Adipocyte (in vitro differentiated cells): Measurements from ENCODE around the gene SLMAP.

ENCODE experiments used
- DNase-seq: peaks from one replicate; pipeline ENCODE4 v3.0.0-alpha.2; 2015; ENCODE audit warnings: low read depth
- H3K27me3 ChIP-seq: replicated peaks from 2 replicates; pipeline ENCODE4 v1.7.0; 2013; ENCODE audit warnings: mild to moderate bottlenecking, low read length, moderate library complexity; ENCODE audit not compliant: control insufficient read depth, insufficient read depth
- H3K36me3 ChIP-seq: 2 replicates; pipeline ENCODE4 v1.7.0; 2013; ENCODE audit warnings: low read length, mild to moderate bottlenecking, moderate library complexity; ENCODE audit not compliant: control insufficient read depth, insufficient read depth, severe bottlenecking
- H3K4me1 ChIP-seq: 2 replicates; pipeline ENCODE4 v1.7.0; 2013; ENCODE audit warnings: mild to moderate bottlenecking, low read length, moderate library complexity; ENCODE audit not compliant: control insufficient read depth, insufficient read depth
- H3K4me3 ChIP-seq: 2 replicates; pipeline ENCODE4 v1.7.0; 2013; ENCODE audit warnings: mild to moderate bottlenecking, low read length, moderate library complexity
- H3K9ac ChIP-seq: 2 replicates; pipeline ENCODE4 v1.7.0; 2013; ENCODE audit warnings: mild to moderate bottlenecking, low read length, moderate library complexity
- H3K9me3 ChIP-seq: 2 replicates; pipeline ENCODE4 v1.7.0; 2013; ENCODE audit warnings: mild to moderate bottlenecking, low read length, moderate library complexity; ENCODE audit not compliant: control insufficient read depth

SLMAP gene

GRCh38 chr3:57837686-57838085, 81.6 kb downstream of the SLMAP start:
- no peak overlapping the region for H3K4me3 ChIP-seq
- no peaks in the 10 kb centered on the region for H3K27me3 ChIP-seq
- H3K4me1 ChIP-seq: peaks cover 10% of the 10 kb centered on the region
- H3K36me3 ChIP-seq: peaks cover 4% of the 10 kb centered on the region
- no peak for DNase-seq
- no peaks in the 10 kb centered on the region for H3K9me3 ChIP-seq
- H3K9ac ChIP-seq: no peak overlapping the region

DNA sequence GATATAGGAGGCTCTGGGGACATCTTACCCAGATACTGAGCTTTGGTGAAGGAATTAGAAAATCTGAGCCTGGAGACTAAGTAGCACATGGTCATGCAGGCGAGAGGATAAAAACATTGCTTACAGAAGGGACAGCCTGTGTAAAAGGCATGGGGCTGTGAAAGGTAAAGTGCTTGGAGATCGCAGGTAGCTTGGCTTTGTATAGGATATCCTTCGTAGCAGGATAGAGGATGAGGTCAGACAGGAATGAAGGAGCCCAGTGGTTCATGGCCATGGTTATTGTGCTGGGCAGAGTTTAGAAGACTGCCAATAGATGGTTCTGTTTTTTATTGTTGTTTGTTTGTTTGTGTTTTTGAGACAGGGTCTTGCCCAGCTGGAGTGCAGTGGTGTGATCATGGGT, 82.5 kb downstream of the SLMAP start:
- Histone ChIP-seq H3K4me1 (peaks cover 10% of the 10 kb centered on the region), H3K9ac (no peak overlapping the region), H3K36me3 (no peaks in the 10 kb centered on the region), H3K4me3 (no peak overlapping the region), H3K27me3 (no peaks in the 10 kb centered on the region), H3K9me3 (no peaks in the 10 kb centered on the region)
- DNase-seq: no peak

DNA sequence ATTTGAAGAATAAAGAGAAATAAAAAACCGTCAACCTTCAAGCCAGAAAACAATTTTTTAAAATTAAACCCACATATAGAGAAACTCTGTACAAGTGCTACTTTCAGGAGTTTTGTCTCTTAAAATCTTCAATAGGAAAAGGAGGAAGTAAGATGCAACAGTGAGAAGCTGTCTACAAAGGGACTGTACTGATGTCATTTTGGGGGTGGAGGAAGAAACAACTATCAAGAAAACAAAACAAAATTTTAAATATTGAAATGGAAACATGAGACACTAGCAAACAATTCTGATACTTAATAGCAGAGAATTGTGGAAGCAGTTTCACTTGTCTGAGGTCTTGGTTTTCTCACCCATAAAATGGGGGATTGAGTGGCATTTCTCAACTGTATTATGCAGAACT, 84.4 kb downstream of the SLMAP start:
- H3K36me3 ChIP-seq: peaks cover 4% of the 10 kb centered on the region
- no peaks in the 10 kb centered on the region for H3K9me3 ChIP-seq
- no peaks in the 10 kb centered on the region for H3K27me3 ChIP-seq
- no peak overlapping the region for H3K4me3 ChIP-seq
- no peak overlapping the region for H3K9ac ChIP-seq
- peaks cover 10% of the 10 kb centered on the region for H3K4me1 ChIP-seq
- DNase-seq: no peak

DNA sequence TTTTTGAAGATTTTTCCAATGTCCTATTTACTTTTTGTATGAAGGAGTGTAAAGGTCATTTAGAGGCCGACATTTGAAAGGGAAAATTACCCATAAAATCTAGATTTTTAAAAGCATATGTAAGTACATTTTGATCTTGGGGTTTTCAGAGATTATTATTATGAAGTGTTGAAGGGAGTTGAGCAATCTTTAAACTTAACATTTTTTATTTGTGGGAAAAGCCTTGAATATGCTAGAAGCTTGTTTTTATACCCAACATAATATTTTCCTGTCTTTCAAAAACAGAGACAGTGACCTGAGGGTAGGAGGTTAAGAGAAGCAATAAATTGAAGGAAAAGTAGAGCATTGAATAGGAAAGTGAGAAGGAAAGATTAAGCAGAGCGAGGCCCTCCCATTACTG, 85.7 kb downstream of the SLMAP start:
- peaks cover 8% of the 10 kb centered on the region for H3K36me3 ChIP-seq
- H3K4me1 ChIP-seq: peaks cover 10% of the 10 kb centered on the region
- no peaks in the 10 kb centered on the region for H3K9me3 ChIP-seq
- no peak for DNase-seq
- H3K27me3 ChIP-seq: no peaks in the 10 kb centered on the region
- H3K4me3 ChIP-seq: no peak overlapping the region
- H3K9ac ChIP-seq: no peak overlapping the region

- H3K36me3 ChIP-seq: peaks cover 12% of the 10 kb centered on the region
- no peaks in the 10 kb centered on the region for H3K9me3 ChIP-seq
- no peaks in the 10 kb centered on the region for H3K27me3 ChIP-seq
- no peak overlapping the region for H3K4me3 ChIP-seq
- no peak overlapping the region for H3K9ac ChIP-seq
- no peak for DNase-seq
- H3K4me1 ChIP-seq: peaks cover 5% of the 10 kb centered on the region
These were observed 92.1 kb downstream of the SLMAP start for GRCh38 chr3:57848177-57848738.

DNA sequence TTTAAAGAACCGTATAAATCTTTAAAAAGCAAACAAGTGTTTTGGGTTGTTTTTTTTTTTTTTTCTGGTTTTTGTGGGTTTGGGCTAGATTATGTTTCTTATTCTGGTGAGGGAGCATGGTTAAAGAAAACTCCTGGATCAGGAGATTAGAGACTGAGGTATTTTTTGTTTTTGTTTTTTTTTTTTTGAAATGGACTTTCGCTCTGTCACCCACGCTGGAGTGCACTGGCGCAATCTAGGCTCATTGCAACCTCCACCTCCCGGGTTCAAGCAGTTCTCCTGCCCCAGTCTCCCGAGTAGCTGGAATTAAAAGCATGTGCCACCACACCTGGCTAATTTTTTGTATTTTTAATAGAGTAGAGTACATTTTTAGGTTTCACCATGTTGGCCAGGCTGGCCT, 95.2 kb downstream of the SLMAP start:
- no peak for DNase-seq
- Histone ChIP-seq H3K4me1 (peaks cover 6% of the 10 kb centered on the region), H3K9me3 (no peaks in the 10 kb centered on the region), H3K27me3 (no peaks in the 10 kb centered on the region), H3K36me3 (peaks cover 7% of the 10 kb centered on the region), H3K9ac (no peak overlapping the region), H3K4me3 (no peak overlapping the region)

- H3K9ac ChIP-seq: no peak overlapping the region
- H3K36me3 ChIP-seq: peaks cover 10% of the 10 kb centered on the region
- peaks cover 6% of the 10 kb centered on the region for H3K4me1 ChIP-seq
- DNase-seq: peak; percentile 73
- no peak overlapping the region for H3K4me3 ChIP-seq
- H3K27me3 ChIP-seq: no peaks in the 10 kb centered on the region
- no peaks in the 10 kb centered on the region for H3K9me3 ChIP-seq
These were observed 96.8 kb downstream of the SLMAP start for GRCh38 chr3:57852896-57853295.

- Histone ChIP-seq H3K36me3 (peaks cover 31% of the 10 kb centered on the region), H3K27me3 (no peaks in the 10 kb centered on the region), H3K9ac (no peak overlapping the region), H3K4me1 (peaks cover 6% of the 10 kb centered on the region), H3K4me3 (no peak overlapping the region), H3K9me3 (no peaks in the 10 kb centered on the region)
- no peak for DNase-seq
These were observed 99.2 kb downstream of the SLMAP start for GRCh38 chr3:57855281-57855680.

DNA sequence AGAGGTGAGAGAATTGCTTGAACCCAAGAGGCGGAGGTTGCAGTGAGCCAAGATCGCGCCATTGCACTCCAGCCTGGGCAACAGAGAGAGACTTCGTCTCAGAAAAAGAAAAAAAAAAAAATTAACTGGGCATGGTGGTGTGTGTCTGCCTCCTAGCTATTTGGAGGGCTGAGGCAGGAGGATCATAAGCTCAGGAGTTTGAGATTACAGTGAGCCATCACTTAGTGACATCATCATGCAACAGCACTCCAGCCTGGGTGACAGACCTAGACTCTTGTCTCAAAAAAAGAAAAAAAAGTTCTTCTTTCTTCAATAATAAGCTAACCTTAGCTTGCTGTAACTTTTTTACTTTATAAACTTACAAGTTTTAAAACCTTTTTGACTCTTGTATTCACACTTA, 99.8 kb downstream of the SLMAP start:
- no peak for DNase-seq
- H3K27me3 ChIP-seq: no peaks in the 10 kb centered on the region
- H3K36me3 ChIP-seq: peaks cover 34% of the 10 kb centered on the region
- no peak overlapping the region for H3K4me3 ChIP-seq
- peaks cover 6% of the 10 kb centered on the region for H3K4me1 ChIP-seq
- no peaks in the 10 kb centered on the region for H3K9me3 ChIP-seq
- no peak overlapping the region for H3K9ac ChIP-seq

DNA sequence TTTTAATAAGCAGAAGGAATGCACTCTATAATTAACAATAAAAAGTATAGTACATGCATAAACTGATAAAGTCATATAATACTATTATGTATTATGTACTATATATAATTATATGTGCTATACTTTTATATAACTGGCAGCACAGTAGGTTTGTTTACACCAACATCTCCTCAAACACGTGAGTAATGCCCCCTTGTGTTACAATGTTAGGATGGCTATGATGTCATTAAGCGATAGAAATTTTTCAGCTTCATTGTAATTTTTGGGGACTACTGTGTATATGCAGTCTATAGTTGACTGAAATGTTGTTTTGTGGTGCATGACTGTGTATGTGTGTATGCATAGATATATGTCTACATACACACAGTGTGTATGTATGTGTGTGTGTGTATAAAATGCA, 100.6 kb downstream of the SLMAP start:
- no peaks in the 10 kb centered on the region for H3K27me3 ChIP-seq
- no peaks in the 10 kb centered on the region for H3K9me3 ChIP-seq
- peaks cover 41% of the 10 kb centered on the region for H3K36me3 ChIP-seq
- no peak overlapping the region for H3K9ac ChIP-seq
- no peak for DNase-seq
- H3K4me3 ChIP-seq: no peak overlapping the region
- H3K4me1 ChIP-seq: peaks cover 6% of the 10 kb centered on the region

- no peak for DNase-seq
- Histone ChIP-seq H3K36me3 (peaks cover 61% of the 10 kb centered on the region), H3K9me3 (no peaks in the 10 kb centered on the region)
These were observed 106.8 kb downstream of the SLMAP start for GRCh38 chr3:57862894-57863293.

DNA sequence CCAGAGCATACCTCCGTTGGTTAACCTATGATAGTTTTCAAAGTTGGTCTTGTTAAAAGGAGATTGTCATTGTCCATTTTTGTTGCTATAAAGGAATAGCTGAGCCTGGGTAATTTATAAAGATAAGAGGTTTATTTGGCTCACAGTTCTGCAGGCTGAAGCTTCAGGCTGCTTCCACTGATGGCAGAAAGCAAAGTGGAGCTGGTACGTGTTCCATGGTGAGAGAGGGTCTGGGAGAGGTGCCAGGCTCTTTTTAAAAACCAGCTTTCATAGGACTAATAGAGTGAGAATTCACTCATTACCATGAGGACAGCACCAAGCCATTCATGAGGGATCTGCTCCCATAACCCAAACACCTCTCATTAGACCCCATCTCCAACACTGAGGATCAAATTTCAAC, 107.3 kb downstream of the SLMAP start:
- DNase-seq: no peak
- Histone ChIP-seq H3K4me3 (no peak overlapping the region), H3K27me3 (no peaks in the 10 kb centered on the region), H3K4me1 (peaks cover 3% of the 10 kb centered on the region), H3K36me3 (peaks cover 56% of the 10 kb centered on the region), H3K9me3 (no peaks in the 10 kb centered on the region), H3K9ac (no peak overlapping the region)

More at GRCh38 chr3:57862894-57863293, 106.8 kb downstream of the SLMAP start:
- no peak overlapping the region for H3K4me3 ChIP-seq
- no peak overlapping the region for H3K9ac ChIP-seq
- no peaks in the 10 kb centered on the region for H3K27me3 ChIP-seq
- peaks cover 3% of the 10 kb centered on the region for H3K4me1 ChIP-seq
